Measurements from ENCODE around the gene GABARAP.
"Not testable (repeated sequence)": the region's sequence is repeated elsewhere in the genome, so short reads cannot be mapped to it uniquely, and the experiment has no call there.

Gene GABARAP

DNA sequence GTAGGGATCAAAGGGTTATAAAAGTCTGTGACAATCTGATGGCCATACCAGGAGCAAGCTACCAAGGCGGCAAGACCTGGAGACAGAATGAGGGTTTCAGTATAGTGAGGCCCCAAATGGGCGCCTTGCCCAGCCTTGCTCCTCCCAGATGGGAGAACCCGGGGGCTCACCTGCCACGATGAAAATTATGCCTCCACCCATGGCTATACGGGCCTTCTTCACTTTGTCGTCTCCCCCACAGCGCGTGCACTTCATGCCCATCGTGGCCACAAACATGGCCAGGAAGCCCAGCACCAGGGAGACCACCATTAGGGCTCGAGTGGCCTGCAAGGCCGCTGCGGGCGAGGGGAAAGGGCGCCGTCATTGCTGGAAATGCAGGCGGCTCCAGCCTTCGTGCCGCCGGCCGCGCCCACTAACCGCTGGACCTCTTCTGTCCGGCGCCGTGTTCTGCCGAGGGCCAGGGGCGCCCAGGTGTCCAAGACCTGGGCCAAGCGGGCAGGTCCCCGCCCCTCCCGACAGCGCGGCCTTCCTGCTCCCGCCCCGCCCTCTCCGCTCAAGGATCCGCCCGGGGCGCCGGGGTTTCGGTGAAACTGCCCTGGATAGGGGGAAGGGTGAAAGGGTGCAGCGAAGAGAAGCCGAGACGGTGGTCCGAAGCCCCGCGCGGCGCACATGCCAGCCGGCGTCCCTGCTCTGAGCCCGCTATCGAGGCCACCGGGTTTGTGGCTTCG lies 18.6 kb upstream of the GABARAP start:
- DNase-seq = no peak

DNA sequence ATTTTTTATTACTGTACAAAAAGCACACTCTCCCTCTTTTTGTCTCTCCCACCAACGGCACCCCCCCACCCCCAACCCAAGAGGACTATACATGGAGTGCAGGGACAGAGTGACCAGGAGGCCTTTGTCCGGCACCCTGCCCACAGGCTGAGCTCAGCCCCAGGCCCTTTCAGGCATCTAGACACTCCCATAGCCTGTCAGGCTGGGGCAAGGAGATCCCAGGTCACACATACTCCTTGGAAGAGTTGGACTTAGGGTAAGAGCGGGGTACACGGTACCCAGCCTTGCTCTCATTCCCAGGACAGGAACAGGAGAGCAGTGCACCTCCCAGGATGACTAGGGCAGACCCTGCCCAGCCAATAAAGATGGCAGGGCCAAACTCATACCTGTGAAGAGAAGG lies 17.9 kb upstream of the GABARAP start:
- DNase-seq = no peak

DNA sequence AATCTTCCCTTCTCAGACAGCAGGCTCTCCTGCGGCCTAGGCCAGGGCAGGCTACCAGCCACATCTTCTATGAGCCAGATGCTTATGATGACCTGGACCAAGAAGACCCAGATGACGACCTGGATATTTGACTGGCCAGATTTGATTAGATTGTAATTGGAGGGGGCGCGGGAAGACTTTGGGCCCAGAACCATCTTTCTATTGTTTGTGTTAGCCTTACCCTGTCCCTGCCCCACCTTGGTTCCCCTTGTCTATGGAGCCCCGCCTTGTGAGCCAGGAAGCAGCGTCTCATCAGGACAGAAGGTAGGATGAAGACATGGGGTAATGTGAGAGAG lies 17.3 kb upstream of the GABARAP start:
- no peak for DNase-seq

DNA sequence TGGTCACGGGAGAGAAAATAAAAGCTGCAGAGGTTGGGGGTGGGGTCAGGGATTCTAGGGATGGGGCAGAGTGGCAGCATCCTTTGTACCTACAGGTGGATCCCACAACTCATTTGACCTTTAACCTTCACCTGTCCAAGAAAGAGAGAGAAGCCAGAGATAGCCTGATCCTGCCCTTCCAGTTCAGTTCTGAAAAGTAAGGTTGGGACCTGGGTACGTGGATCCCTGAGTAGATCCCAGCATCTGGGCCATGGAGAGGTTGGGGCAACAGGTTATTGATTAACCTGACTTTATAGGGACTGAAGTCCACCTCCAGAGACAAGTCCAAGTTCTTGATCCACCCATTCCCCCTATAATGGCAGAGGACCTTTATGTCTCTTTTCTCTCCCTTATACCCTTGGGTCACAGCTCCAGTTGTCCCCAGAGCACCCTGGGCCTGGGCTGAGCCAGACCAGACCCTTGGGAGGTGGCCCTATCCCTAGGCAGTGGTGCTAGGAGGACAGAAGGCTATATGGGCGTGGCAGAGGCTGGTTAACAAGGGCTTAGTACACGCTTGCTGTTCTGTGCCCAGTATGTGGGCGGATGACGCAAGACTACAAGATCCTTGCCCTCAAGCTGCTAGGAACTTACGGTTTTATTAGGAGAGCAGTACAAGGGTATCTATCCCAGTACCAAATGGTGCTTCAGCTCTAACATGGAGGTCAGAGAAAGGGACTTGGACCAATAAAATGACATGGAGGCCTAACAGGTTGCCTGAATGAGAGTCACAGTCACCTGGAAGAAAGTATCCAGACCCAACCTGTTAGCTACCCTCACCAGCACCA lies 16.7 kb upstream of the GABARAP start:
- no peak for DNase-seq

DNA sequence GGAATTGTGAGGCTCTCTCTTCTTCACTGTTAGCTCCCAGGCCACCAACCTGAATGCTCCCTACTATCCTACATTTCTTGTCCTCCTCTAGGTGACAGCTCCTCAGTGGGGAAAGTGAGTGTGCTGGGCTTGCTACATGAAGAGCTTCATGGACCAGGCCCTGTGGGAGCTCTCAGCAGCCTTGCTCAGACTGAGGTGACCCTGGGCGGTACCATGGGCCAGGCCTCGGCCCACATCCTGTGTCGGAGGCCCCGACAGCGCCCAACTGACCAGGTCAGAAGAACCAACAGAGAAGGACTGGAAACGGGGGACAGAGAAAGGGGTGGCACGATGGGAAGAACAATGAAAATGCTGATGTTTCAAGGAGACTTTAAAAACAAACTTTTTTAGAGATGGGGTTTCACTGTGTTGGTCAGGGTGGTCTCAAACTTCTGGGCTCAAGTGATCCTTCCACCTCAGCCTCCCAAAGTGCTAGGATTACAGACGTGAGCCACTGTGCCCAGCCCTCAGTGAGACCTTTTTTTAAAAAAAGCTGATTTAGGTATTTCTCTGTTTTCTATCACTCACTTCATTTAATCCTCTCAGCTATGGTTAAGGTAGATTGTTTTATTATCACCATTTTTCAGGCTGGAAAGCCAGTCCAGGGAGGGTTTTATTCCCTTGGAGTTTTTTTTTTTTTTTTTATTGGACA lies 14.7 kb upstream of the GABARAP start:
- DNase-seq = no peak

DNA sequence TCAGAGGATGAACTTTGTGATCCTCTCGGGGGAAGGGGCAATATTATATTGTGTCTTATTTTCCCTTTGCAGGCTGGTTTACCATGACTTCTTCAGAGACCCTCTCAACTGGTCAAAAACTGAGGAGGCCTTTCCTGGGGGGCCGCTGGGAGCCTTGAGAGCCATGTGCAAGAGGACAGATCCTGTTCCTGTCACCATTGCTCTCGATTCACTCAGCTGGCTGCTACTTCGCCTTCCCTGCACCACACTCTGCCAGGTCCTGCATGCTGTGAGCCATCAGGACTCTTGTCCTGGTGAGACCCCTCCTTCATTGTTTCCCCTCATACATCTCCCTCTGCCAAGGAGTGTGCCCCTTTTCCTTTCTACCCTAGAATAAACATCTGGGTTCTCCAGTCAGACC lies 12.3 kb upstream of the GABARAP start:
- no peak for DNase-seq

DNA sequence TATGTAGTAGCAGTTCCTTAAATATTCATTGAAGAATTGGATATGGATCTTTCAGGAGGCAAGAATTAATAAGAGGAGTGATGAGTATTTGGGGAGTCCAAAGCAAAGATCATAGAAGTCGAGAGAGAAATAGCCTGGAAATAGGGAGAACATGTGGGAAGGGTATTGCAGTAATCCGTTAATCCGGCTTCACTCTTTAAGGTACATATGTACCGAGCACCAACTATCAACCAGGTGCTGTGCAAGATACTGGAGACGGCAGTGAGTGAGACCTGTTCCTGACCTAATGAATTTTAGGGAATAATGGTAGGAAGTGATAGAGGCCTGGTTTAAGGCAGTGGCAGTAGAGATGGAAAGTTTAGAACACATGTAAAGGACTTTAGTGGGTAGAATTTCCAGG lies 10.8 kb upstream of the GABARAP start:
- DNase-seq = no peak

DNA sequence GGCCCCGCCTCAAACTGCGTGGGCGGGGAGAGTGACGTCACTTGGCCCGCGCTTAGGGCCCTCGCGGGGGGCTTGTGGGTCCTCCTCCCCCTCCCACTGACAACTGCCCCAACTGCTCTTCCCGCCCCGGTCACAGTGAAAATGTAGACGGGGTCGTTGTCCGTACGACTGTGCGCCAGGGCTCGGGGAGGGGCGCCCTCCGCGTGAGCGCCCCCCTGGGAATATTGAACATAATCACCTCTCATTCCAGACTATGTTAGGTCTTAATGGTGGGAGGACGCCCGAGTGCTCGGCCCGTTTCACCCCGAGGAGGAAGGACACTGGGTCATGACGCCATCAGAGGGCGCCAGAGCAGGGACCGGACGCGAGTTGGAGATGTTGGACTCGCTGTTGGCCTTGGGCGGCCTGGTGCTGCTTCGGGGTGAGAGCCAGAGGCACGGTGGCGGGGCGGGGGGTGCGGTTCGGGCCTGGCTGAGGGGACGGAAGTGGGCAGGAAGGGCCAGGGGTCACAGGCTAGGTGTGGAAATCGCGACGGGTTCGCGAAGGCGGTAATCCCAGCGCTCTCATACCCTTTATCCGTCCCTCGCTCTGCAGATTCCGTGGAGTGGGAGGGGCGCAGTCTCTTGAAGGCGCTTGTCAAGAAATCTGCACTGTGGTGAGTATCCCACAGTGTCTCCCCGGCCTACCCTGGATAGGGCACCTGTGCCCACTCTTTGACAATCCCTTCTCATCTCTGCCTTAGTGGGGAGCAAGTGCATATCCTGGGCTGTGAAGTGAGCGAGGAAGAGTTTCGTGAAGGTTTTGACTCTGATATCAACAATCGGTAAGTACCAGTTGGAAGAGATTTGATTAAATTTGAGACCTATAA lies 10.2 kb upstream of the GABARAP start, which contains the start of gene ELP5:
Gene ELP5 (plus strand): TSS at position 40 of the 868 bp plus-strand sequence. CDS start 336 bp downstream, at position 376.
- peak; percentile 30 for DNase-seq

DNA sequence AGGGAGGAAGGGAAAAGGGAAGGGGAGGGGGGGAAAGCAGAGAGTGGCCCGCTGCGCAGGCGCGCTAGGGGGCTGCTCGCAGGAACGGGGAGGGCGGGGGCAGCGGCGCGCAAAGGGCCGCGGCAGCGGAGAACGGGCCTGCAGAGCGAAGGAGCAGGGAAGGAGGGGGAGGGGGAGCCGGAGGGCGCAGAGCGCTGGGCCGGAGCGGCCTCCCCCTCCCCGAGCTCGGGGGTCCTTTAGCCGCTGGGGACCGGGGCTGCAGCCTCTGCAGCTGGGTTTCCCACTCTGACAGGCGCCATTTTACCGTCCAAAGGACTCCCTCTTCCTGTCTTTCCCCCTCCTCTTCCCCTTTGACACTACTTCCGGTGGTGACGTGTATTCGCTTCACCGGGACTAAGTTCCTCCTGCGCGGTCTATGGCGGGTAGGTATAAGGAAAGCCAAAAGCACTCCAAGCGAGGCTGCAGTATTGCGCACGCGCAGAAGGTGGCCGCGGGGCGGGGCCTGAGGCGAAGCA lies 9.5 kb upstream of the GABARAP start, which contains the start of gene CTDNEP1:
Gene CTDNEP1 (minus strand): TSS at position 74 of the 515 bp plus-strand sequence. CDS start 438 bp downstream, outside the sequence.
- peak; percentile 74 for DNase-seq

DNA sequence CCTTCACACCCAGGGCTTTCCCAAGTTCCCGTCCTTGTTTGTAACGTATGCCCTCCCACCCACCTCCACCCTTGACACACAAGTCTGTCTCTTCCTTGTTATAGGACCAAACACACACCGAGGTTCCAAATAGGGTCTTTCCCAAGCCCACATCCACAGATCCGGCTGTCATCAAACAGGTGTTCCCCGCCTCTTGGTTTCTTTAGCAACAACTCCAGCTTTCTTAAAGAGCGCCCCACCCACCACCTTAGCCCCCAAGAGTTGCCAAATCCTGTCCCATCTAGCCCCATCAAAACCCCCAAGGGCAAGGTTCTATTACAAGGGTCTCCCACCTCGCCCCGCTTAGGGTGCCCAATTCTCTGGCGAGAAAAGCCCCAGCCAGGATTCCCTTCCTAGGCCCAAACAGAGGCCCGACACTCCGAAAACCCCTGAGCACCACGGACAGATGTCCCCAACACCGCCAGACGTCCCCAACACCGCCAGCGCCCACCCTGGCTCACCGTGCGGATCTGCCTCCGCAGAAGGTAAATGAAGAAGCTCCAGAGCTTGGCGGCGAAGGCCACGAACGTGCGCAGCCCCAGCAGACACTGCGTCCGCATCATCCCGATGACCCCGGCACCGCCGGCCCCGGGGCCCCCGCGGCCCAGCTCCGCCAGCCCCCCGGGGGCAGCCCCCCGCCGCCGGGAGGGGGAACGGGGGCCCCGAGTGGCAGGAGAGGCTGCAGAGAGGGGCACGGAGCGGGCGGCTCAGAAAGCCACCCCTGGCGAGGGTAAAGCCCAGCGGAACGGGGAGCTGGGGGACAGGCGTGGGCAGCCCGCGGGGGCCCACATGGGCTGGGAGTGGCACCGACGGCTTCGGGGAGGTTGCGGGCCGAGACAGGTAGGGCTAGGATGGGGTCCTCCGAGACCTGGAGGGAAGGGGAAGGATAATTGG lies 8.7 kb upstream of the GABARAP start:
- no peak for DNase-seq

DNA sequence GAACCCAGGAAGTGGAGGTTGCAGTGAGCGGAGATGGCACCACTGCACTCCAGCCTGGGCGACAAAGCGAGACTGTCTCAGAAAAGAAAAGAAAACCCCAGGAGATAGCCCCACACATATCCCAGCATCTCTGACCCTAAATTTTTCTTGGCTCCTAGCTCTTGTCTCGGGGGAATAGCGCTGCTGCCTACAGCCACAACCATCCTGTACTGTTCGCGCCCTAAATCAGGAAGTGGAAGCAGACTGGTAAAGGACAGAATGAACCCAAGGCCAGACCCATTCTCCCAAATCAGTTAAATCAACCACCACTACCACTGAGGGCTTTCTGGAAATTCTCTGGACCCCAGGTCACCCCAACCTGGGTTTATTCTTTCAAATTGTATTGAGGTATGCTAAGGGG lies 7.6 kb upstream of the GABARAP start:
- no peak for DNase-seq

DNA sequence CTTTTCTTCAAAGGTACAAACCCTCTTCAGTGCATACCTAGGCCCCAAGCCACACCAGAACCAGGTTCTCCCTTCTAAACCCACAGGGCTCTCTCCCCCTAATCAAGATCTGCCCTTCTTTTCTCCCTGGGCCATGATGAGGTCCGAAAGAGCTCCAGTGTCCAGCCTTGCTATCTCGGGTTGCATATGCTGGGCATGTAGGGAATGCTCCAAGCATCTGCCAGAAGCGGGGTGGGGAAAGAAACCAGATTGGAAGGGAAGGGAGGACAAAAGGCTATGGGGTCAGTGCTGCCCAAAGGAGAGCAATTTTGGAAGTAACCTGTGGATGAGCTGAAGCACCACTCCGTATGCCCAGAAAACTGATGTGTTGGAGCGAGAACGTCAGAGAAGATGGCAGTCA lies 7.0 kb upstream of the GABARAP start:
- no peak for DNase-seq

DNA sequence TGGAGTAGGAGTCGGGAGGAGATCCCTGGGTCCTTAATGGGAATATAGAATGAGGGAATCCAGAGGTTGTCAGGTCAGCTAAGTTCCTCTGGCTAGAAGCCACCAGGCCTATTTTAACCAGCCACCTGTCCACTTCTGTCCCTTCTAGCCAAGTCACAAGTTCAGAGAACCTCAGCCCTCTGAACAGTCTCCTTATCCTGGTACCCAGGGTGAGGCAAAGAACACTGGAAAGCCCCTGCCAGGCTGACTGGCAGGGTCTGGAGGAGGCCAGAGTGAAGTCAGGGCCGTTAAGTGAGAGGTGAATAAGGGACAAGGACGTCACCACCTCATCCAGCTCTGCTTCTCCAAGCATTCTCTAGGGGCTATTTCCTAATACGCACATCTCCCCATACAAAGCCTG lies 6.5 kb upstream of the GABARAP start:
- DNase-seq = no peak

DNA sequence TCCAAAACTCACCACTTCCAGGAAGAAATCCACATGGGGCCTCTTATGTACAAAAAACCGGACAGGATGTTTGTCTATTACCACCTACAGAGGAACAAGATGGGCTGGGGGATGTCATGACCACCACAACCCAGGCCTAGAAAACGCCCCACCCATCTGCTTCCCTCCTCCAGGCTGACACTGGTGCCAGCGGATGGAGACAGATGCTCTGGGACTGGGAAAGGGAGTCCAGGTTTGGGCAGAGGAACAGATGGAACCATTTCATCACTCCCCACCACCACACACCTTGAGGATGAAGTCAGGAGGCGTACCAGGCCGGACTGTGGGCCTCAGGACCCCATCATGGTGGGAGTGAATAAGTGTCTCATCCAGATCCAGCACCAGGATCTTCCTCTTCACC lies 4.5 kb upstream of the GABARAP start:
- DNase-seq = no peak

DNA sequence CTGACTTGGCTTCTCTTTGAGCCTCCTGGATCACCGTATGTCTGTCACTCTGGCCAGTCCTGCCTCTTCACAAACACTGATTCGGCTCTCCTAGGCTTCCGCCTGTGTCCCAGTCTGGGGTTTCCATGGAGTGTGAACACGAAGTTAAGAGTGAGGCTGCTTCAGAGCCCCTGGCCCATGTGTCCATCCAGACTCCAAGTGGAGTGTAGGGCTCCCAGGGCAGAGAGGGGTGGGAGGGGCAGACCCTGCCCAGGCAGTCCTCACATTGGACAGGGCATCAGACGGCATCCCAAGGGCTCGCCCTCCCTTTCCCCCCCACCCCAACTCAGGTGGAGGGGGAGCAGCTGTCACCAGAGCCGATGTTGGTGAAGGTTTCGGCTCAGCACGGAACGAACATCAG lies 1.6 kb upstream of the GABARAP start:
- not testable (repeated sequence) for DNase-seq

DNA sequence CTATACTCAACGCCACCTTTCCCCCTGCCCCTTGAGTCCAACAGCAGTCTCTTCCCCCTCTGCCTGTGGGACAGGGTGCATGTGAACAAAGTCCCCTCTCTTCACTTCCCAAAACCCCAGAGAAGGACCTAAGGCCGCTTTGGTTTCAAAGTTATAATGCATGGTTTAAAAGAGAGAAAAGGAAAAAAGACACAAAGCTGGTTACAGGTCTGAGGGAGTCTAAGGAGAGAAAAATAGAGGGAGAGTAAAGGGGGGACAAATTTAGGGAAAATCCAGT lies 1.1 kb upstream of the GABARAP start:
- no peak for DNase-seq

DNA sequence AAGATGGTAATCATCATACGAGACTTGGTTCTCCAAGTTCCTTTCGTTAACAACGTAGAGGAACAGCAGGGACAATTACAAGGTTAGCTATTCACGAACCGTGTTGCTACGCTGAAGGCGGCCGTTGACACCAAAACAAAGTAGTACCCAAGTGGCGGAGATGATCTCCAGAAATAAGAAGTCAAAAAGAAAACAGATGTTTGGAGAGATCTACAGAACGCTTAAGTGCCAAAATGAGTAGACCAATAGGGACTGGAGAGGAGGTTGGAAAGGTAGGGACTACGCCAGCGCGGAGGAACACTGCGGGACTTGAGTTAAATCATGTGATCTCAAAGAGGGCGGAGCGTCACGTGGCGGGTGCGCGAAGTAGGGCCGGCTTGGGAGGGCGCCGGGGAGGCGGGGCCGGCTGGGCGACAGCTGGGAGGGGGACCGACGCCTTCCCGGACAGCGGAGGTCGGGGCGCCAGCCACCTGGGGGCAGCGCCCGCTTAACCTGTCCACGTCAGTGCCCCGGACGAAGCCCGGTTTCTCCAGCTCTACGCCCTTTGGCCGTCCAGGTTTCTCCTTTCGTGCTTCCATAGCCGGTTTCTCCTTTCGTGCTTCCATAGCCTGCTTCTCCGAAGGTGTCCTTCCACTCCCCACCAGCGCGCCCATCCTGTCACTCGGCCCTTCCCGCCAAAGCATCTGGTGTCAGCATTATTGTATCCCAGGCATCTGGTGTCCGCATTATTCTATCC lies 636 bp upstream of the GABARAP start:
- DNase-seq = peak; percentile 81

DNA sequence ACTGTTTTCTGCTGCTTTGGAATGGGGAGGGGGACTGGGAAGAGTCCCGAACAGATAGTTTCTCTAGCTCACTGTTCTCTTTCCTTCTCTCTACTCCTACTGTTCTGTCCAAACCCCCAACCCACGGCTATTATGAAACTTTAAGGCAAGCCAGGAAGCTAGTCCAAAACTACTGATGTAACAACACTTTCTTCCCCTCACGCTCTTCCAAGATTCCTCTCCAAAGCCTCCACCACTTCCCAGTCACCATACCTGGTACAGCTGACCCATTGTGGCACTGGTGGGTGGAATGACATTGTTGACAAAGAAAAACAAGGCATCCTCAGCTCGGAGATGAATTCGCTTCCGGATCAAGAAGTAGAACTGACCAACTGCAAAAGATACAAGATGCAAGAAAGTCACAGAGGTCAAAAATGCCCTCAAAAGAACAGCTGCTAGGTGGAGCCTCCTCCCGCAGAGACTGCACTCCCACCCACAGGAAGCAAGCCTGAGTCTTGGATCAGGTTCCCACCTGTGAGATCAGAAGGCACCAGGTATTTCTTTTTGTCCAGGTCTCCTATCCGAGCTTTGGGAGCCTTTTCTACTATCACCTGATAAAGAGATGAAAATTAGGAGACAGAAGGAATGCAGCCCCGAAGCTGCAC lies 1.0 kb downstream of the GABARAP start:
- no peak for DNase-seq

DNA sequence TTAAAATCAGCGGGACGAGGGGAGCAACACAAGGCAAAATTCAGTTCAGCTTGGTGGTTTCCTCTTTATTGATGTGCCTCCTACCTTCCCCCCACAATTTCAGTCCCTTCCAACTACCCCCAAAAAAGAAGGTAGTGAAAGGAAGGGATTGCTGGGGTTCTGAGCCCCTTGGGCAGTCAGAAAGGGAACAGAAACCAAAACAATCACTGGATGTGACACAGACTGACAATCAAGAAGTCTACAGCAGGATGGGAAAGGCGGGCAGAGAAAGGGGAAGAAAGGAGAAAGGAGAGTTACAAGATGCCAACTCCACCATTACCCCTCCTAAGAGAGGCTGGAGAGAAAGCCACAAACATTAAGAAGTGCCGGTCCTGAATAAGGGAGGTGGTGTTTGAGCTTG lies 1.9 kb downstream of the GABARAP start:
- DNase-seq = no peak

All from NCI-H1417 treated with DMSO at 0.1 percent for 48 hours (cell line).